Keratinocyte (primary cell): Measurements from ENCODE around the gene CDC14B.

Experiments used
- CTCF ChIP-seq, 3 experiments: IDR thresholded peaks in 1 of 3; conservative IDR thresholded peaks in 1 of 3; optimal IDR thresholded peaks in 1 of 3; 2 replicates in 2 of 3; 3 replicates in 1 of 3; pipeline versions ENCODE3 to v1.5.1; 2011; ENCODE audit warnings: low read length in 3 of 3, mild to moderate bottlenecking in 3 of 3, moderate library complexity in 2 of 3, control low read depth in 1 of 3, inconsistent platforms in 1 of 3; ENCODE audit not compliant: insufficient read depth in 2 of 3; ENCODE audit errors: extremely low read depth in 1 of 3
- EZH2 ChIP-seq: IDR thresholded peaks from one replicate; pipeline ENCODE4 v1.6.1; 2012; ENCODE audit warnings: inconsistent platforms, mild to moderate bottlenecking, low read length, moderate library complexity

- TF ChIP-seq CTCF (optimal IDR thresholded peaks at IDR 0.05 in 1 of 3, IDR thresholded peaks at IDR 0.05 in 1 of 3, conservative IDR thresholded peaks at IDR 0.05 in 1 of 3; ENCODE audit: extremely low read depth in 1 of 3, insufficient read depth in 2 of 3, low read length in 3 of 3) (no peak), EZH2 (no peak)
Measured at GRCh38 chr9:96649620-96650324, 30.1 kb upstream of the CDC14B start.
